Endothelial cell of umbilical vein (primary cell): ENCODE data around the gene ADAMTSL3. TPM values are rescaled to one million over a fixed set of nuclear protein-coding genes. Genes with fewer than 3 reads are reported as not detected.

Experiments
- BruUV-seq: library from RNA; stranded (reverse); fragments of 400-500 nt; replicated peaks from 2 replicates; lab custom pipeline; 2021; lab: Mats Ljungman, UMichigan
- CTCF ChIA-PET: fragments of 300-600, 350-600 bp; sonication (Branson Sonifier 250); formaldehyde crosslinking; loops from one replicate; lab custom pipeline; 2021; ENCODE audit warnings: antibody characterized with exemption, inconsistent platforms; lab: Charles Lee
- POLR2A ChIA-PET: fragments of 300-600, 350-600 bp; sonication (Branson Sonifier 250); formaldehyde crosslinking; loops from one replicate; lab custom pipeline; 2021; ENCODE audit warnings: antibody characterized with exemption, inconsistent platforms; lab: Charles Lee
- DNase-seq: peaks from one replicate; pipeline ENCODE4 v3.0.0-alpha.2; 2011; ENCODE audit warnings: low read depth, low spot score
- FAIRE-seq: peaks from 2 replicates; lab custom pipeline; 2011; peaks lifted over from hg19 to GRCh38; lab: Jason Lieb, UNC
- H2AFZ ChIP-seq: 2 replicates; pipeline ENCODE4 v1.6.0; 2012; ENCODE audit warnings: low read depth, low read length, control low read depth, inconsistent platforms
- H3K27ac ChIP-seq: 2 replicates; pipeline ENCODE4 v1.5.1; 2011; ENCODE audit warnings: low read depth, mild to moderate bottlenecking, control low read depth, low read length, moderate library complexity; ENCODE audit not compliant: insufficient read depth
- H3K27me3 ChIP-seq, 2 experiments: 2 replicates each; pipeline versions ENCODE4 v1.6.0 to v1.6.1; 2011; ENCODE audit warnings: low read length in 2 of 2, mixed read lengths in 1 of 2; ENCODE audit not compliant: control insufficient read depth in 2 of 2, insufficient read depth in 2 of 2
- H3K36me3 ChIP-seq, 2 experiments: 2 replicates in 1 of 2; 3 replicates in 1 of 2; pipeline ENCODE4 v1.5.1; 2011; ENCODE audit warnings: low read length in 2 of 2, mild to moderate bottlenecking in 1 of 2, moderate library complexity in 1 of 2; ENCODE audit not compliant: control insufficient read depth in 2 of 2, insufficient read depth in 2 of 2; ENCODE audit errors: extremely low read depth in 1 of 2
- H3K4me1 ChIP-seq: 3 replicates; pipeline ENCODE4 v1.5.1; 2011; ENCODE audit warnings: mild to moderate bottlenecking, low read length; ENCODE audit not compliant: control insufficient read depth, insufficient read depth; ENCODE audit errors: extremely low read depth
- H3K4me2 ChIP-seq: 2 replicates; pipeline ENCODE4 v1.6.1; 2011; ENCODE audit warnings: low read length, control low read depth, mixed read lengths; ENCODE audit not compliant: insufficient read depth
- H3K4me3 ChIP-seq, 3 experiments: fragments of 200-600 bp in 1 of 3; sonication (generic), shearing (Covaris generic) in 1 of 3; replicated peaks in 1 of 3; 2 replicates each; pipeline ENCODE4 v1.5.1; 2011 to 2016; ENCODE audit warnings: control low read depth in 3 of 3, low read length in 3 of 3, mild to moderate bottlenecking in 2 of 3, inconsistent platforms in 1 of 3, low read depth in 1 of 3, moderate library complexity in 1 of 3; ENCODE audit not compliant: insufficient read depth in 1 of 3
- H3K79me2 ChIP-seq: 2 replicates; pipeline ENCODE4 v1.6.0; 2012; ENCODE audit warnings: low read length, inconsistent platforms; ENCODE audit not compliant: control insufficient read depth, insufficient read depth
- H3K9ac ChIP-seq: replicated peaks from 2 replicates; pipeline ENCODE3; 2011; ENCODE audit warnings: low read length, control low read depth; ENCODE audit not compliant: insufficient read depth; ENCODE audit errors: extremely low read depth
- H3K9me1 ChIP-seq: replicated peaks from 3 replicates; pipeline ENCODE4 v1.6.0; 2011; ENCODE audit warnings: mild to moderate bottlenecking, low read length; ENCODE audit not compliant: control insufficient read depth, insufficient read depth; ENCODE audit errors: extremely low read depth
- H3K9me3 ChIP-seq: replicated peaks from 2 replicates; pipeline ENCODE4 v1.5.1; 2012; ENCODE audit warnings: low read length, inconsistent platforms; ENCODE audit not compliant: control insufficient read depth, insufficient read depth
- H4K20me1 ChIP-seq: replicated peaks from 2 replicates; pipeline ENCODE3; 2011; ENCODE audit warnings: mild to moderate bottlenecking, low read length; ENCODE audit not compliant: control insufficient read depth, insufficient read depth; ENCODE audit errors: extremely low read depth
- CTCF ChIP-seq, 2 donors: IDR thresholded peaks; 1 replicate in 1 of 2; 2 replicates in 1 of 2; pipeline ENCODE4 v1.5.1; 2011; ENCODE audit warnings: low read length in 2 of 2, mild to moderate bottlenecking in 2 of 2, moderate library complexity in 2 of 2, control low read depth in 1 of 2, inconsistent platforms in 1 of 2, low read depth in 1 of 2; ENCODE audit not compliant: insufficient read depth in 1 of 2; ENCODE audit errors: extremely low read depth in 1 of 2
- EZH2 ChIP-seq: IDR thresholded peaks from 2 replicates; pipeline ENCODE4 v1.6.1; 2012; ENCODE audit warnings: borderline replicate concordance, low read depth, mild to moderate bottlenecking, moderate library complexity, low read length, inconsistent platforms; ENCODE audit not compliant: severe bottlenecking
- FOS ChIP-seq: IDR thresholded peaks from 2 replicates; pipeline ENCODE4 v1.6.1; 2011; ENCODE audit warnings: mild to moderate bottlenecking, low read length, moderate library complexity, borderline replicate concordance; ENCODE audit not compliant: insufficient read depth
- GATA2 ChIP-seq: IDR thresholded peaks from 2 replicates; pipeline ENCODE4 v1.7.0; 2011; ENCODE audit warnings: low read depth, mild to moderate bottlenecking, moderate library complexity, mixed read lengths, low read length; ENCODE audit not compliant: insufficient read length, insufficient read depth
- JUN ChIP-seq: IDR thresholded peaks from 2 replicates; pipeline ENCODE4 v1.6.1; 2011; ENCODE audit warnings: borderline replicate concordance, low read depth; ENCODE audit not compliant: insufficient read length, insufficient read depth
- MAX ChIP-seq: IDR thresholded peaks from 2 replicates; pipeline ENCODE4 v1.6.1; 2011; ENCODE audit not compliant: insufficient read depth, insufficient read length
- MYC ChIP-seq: IDR thresholded peaks from one replicate; pipeline ENCODE4 v1.6.1; 2011; ENCODE audit warnings: mild to moderate bottlenecking, low read depth, low read length
- POLR2A ChIP-seq: IDR thresholded peaks from 2 replicates; pipeline ENCODE4 v1.6.1; 2012; ENCODE audit warnings: low read depth, mild to moderate bottlenecking, control low read depth, low read length
- POLR2AphosphoS5 ChIP-seq: IDR thresholded peaks from 2 replicates; pipeline ENCODE4 v1.6.1; 2012; ENCODE audit warnings: low read depth, mild to moderate bottlenecking, control low read depth, low read length, moderate library complexity; ENCODE audit not compliant: insufficient read depth
- dilution Hi-C: fragments of 300-500 bp; cut with MboI; formaldehyde crosslinking; loops from one replicate; pipeline ENCODE4 v1.15.0; 2019; ENCODE audit warnings: low sequenced_read_pairs; ENCODE audit not compliant: extremely low pct_ligation_motif_present
- intact Hi-C: fragments of 100-400 bp; cut with micrococcal nuclease; formaldehyde crosslinking; loops from one replicate; pipeline ENCODE4 v1.10.0; 2022
- polyA plus RNA-seq, 4 experiments: library from polyadenylated mRNA; depleted of rRNA in 3 of 4; stranded (reverse) in 3 of 4; unstranded in 1 of 4; fragments of >200 nt; gene quantifications; 2 replicates each; pipeline versions ENCODE4 v1.2.1 to v1.2.3, GENCODE V29; 2011 to 2012; ENCODE audit warnings: missing spikeins in 1 of 4
- total RNA-seq: library from RNA; stranded (reverse); gene quantifications from 2 replicates; pipeline ENCODE4 v1.2.3, GENCODE V29; 2021

The ADAMTSL3 gene
- total and polyA plus RNA-seq, 2 donors (not counting 3 experiments of a cell fraction or from before 2014, with no cell fraction given), result not detected

GRCh38 chr15:83775738-83776137 is 121.8 kb downstream of the ADAMTSL3 start:
- H3K4me3 ChIP-seq, result no peak overlapping the region
- dilution Hi-C loops, result no loop called here
- no peaks in the 10 kb centered on the region for H4K20me1 ChIP-seq
- H3K4me1 ChIP-seq, result no peaks in the 10 kb centered on the region
- no peak for FAIRE-seq
- intact Hi-C loops, result no loop called here
- POLR2A ChIA-PET, result no interaction called here
- TF ChIP-seq GATA2 (no peak), JUN (no peak), POLR2AphosphoS5 (no peak), MYC (no peak), CTCF (IDR thresholded peaks at IDR 0.05; ENCODE audit: extremely low read depth in 1 of 2, insufficient read depth in 1 of 2, low read depth in 1 of 2, low read length in 2 of 2) (no peak), MAX (no peak), FOS (no peak), POLR2A (no peak), EZH2 (no peak)
- no peak overlapping the region for H3K27ac ChIP-seq
- H3K9me3 ChIP-seq, result peaks cover 1% of the 10 kb centered on the region
- H3K36me3 ChIP-seq, result no peaks in the 10 kb centered on the region
- H3K27me3 ChIP-seq, result no peaks in the 10 kb centered on the region
- no peaks in the 10 kb centered on the region for H3K79me2 ChIP-seq
- no peak for DNase-seq
- no peak overlapping the region for H2AFZ ChIP-seq
- H3K4me2 ChIP-seq, result no peak overlapping the region
- no TSS peak for BruUV-seq
- H3K9me1 ChIP-seq, result no peaks in the 10 kb centered on the region
- CTCF ChIA-PET, result no interaction called here
- H3K9ac ChIP-seq, result no peak overlapping the region
